Measurements from ENCODE around the gene HHIPL2.

HHIPL2 gene

GRCh38 chr1:222547944-222548671 is at the start of gene HHIPL2:
Gene HHIPL2, minus strand, starts transcription at chr1:222548104. Its CDS starts 60 bp downstream, at chr1:222548044.
- no peak for DNase-seq

GRCh38 chr1:222596696-222597095 is 48.8 kb upstream of the HHIPL2 start:
- no peak for DNase-seq

- no peak for DNase-seq
Measured at GRCh38 chr1:222594789-222595188, 46.9 kb upstream of the HHIPL2 start.

GRCh38 chr1:222592171-222592570 is 44.3 kb upstream of the HHIPL2 start:
- DNase-seq, result no peak

GRCh38 chr1:222589462-222590302 is 41.8 kb upstream of the HHIPL2 start, which contains the start of gene TAF1A:
Gene TAF1A, minus strand, starts transcription at chr1:222589933.
- peak; percentile 95 for DNase-seq

GRCh38 chr1:222588135-222588534 is 40.2 kb upstream of the HHIPL2 start:
- no peak for DNase-seq

- no peak for DNase-seq
Measured at GRCh38 chr1:222586842-222587241, 38.9 kb upstream of the HHIPL2 start.

GRCh38 chr1:222583079-222583478 is 35.2 kb upstream of the HHIPL2 start:
- peak; percentile 21 for DNase-seq

- no peak for DNase-seq
Measured at GRCh38 chr1:222582099-222582774, 34.3 kb upstream of the HHIPL2 start.

- DNase-seq, result no peak
Measured at GRCh38 chr1:222579316-222579715, 31.4 kb upstream of the HHIPL2 start.

- no peak for DNase-seq
Measured at GRCh38 chr1:222570837-222571236, 22.9 kb upstream of the HHIPL2 start.

- DNase-seq, result no peak
Measured at GRCh38 chr1:222561656-222562055, 13.8 kb upstream of the HHIPL2 start.

GRCh38 chr1:222557574-222557973 is 9.7 kb upstream of the HHIPL2 start:
- no peak for DNase-seq

GRCh38 chr1:222557148-222557547 is 9.2 kb upstream of the HHIPL2 start:
- no peak for DNase-seq

- no peak for DNase-seq
Measured at GRCh38 chr1:222555992-222556615, 8.2 kb upstream of the HHIPL2 start.

- DNase-seq, result no peak
Measured at GRCh38 chr1:222554177-222554576, 6.3 kb upstream of the HHIPL2 start.

GRCh38 chr1:222552882-222553281 is 5.0 kb upstream of the HHIPL2 start:
- DNase-seq, result no peak

- DNase-seq, result no peak
Measured at GRCh38 chr1:222547260-222547614, 667 bp downstream of the HHIPL2 start.

- DNase-seq, result no peak
Measured at GRCh38 chr1:222546548-222547259, 1.2 kb downstream of the HHIPL2 start.

- no peak for DNase-seq
Measured at GRCh38 chr1:222546091-222546490, 1.8 kb downstream of the HHIPL2 start.

- no peak for DNase-seq
Measured at GRCh38 chr1:222543817-222544216, 4.1 kb downstream of the HHIPL2 start.

GRCh38 chr1:222540598-222540995 is 7.3 kb downstream of the HHIPL2 start:
- DNase-seq, result no peak
